Hematopoietic multipotent progenitor cell treated with erythropoietin and hydrocortisone succinate and interleukin-3 and kit ligand, for 6 days (in vitro differentiated cells): Measurements from ENCODE around the gene DOK1.

Experiments
- DNase-seq: peaks from one replicate; pipeline ENCODE4 v3.0.0-alpha.2; 2015

Gene DOK1

DNA sequence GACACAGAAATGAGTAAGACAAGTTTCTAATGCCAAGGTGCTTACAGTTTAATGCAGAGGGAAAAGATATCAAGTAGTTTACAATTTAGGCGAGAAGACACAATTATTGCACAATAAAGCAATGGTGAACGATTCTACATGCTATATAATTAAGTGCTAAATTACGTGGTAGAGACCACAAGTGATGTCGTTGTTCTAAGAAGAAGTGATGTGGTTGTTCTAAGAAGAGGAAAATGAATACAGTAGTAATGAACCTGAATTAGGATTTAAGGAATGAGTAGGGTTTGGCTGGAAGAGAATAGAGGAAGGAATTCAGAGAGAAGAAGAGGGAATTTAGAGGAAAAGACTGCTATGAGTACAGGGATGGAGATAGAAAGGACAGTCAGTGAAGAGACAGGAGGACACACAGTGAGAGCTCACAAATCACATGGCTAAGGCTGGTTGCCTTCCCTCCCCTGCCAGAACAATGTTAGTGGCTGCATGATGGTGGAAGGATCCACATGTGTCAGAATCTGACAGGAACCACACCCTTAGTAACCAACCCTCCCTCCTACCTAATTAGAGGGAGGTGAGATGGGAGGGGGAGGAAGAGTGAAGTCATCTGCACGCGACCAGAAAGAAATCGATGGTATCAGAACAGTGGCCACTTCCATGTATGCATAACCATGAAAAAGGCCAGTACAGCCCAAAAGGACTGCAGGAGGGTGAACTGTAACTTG is 48.9 kb downstream of the DOK1 start:
- no peak for DNase-seq

- DNase-seq = no peak
Measured at GRCh38 chr2:74606927-74607326, 52.4 kb downstream of the DOK1 start.
